GM21786 (cell line): ENCODE results near the gene MPDZ.

Experiments used
- ATAC-seq: cut with Tn5 transposase; IDR thresholded peaks from one replicate; pipeline ENCODE4 v1.9.1; 2021; ENCODE audit not compliant: unreplicated experiment

The MPDZ gene

GRCh38 chr9:13181652-13182051, 97.8 kb downstream of the MPDZ start:
- ATAC-seq: no peak

DNA sequence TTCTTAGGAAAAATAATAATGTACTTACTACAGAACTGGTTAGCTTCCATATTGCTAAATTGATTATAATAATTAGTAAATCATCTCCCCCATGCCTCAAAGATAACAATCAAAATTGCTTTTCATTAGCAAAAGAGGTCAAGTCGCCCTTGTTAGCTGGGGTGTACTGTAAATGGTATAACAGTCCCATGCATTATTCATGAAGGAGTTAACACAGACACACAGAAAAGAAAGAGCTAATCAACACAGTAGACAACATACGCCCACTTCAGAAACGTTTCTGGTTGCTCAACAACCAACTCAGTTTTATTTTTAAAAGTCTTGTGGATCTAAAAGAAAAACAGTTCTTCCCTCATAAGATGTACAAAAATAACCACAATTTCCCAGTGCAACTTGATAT, 100.2 kb downstream of the MPDZ start:
- no peak for ATAC-seq

GRCh38 chr9:13175732-13176131, 103.8 kb downstream of the MPDZ start:
- no peak for ATAC-seq

DNA sequence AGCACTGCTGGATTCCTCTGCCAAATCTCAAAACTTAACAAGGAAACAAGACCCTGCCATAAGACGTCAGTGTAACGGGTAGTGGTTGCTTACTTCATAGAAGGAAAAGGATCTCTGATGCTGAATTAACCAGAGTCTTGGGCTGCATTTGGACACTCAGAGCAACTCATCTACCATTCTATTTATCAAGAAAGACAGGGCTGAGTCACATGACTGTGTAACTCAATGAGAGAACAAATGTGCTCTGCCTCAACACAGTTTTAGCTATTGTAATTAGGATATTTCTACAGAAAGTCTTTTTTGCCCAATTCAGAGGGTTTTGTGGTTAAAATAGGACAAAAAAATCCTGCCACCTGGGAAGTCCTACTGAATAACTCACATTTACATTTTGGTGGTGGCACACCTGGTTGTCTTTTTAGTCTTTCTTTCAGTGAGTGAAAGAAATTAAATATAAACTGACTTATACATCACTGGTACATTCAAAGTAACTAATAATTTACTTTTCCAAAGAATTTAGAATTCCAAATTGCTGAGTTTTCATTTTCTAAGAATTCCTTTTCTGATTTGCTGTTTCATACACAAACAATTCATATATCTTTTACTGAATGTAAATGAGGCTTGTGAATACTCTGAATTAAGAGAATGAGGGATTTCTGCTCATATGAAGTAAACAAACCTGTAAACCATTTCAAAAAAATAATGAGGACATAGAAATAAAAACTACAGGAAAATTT, 104.4 kb downstream of the MPDZ start:
- no peak for ATAC-seq

DNA sequence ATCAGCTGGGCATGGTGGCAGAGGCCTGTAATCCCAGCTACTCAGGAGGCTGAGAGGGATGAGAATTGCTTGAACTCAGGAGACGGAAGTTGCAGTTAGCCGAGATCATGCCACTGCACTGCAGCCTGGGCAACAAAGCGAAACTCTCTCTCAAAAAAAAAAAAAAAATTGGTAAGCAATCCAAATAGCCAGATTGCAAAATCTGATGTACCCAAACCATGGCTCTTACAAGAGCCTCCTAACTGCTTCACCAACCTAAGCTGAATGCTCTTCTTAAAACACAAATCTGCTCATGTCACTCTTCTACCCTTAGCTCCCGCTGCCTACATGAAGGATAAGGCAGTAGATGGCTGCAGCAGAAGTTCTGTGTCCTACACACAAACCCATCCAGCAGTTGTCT, 105.9 kb downstream of the MPDZ start:
- ATAC-seq: no peak

DNA sequence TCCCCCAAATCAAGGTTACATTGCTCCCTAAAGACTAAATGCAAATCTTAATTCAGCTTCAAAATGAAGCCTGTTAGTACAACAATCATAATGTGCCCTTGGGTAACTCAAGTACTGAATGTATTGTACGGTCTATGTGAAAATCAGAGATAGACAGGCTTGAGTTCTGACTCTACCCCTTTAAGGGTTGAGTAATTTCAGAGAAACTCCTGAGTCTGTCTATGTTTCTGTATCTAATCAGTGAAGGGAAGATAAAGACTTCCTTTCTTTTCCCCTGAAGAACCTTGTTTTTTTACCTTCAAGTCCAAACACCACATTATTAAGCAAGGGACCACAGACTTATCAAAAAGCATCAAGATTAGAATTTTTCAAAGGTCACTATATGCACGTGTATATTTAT, 108.2 kb downstream of the MPDZ start:
- ATAC-seq: no peak

DNA sequence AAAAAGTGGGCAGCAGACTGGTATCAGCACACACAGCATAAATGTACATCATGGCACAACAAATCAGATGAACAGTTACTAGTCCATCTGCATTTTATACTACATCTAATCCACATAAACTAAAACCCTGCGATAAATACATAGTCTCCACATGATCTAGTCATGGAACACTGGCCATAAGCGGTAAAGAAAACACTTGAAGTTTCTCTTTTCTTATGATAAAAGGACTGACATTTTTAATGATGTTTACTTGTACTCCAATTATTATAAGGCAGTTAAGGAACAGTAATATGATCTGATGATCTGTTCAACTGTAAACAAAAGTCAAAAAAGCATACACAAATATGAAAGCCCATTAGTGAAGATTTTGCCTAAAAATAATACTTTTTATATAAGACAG, 112.5 kb downstream of the MPDZ start:
- no peak for ATAC-seq

- no peak for ATAC-seq
These were observed 113.5 kb downstream of the MPDZ start for GRCh38 chr9:13165956-13166355.

GRCh38 chr9:13165236-13165945, 114.1 kb downstream of the MPDZ start:
- no peak for ATAC-seq

GRCh38 chr9:13163946-13164345, 115.5 kb downstream of the MPDZ start:
- no peak for ATAC-seq

DNA sequence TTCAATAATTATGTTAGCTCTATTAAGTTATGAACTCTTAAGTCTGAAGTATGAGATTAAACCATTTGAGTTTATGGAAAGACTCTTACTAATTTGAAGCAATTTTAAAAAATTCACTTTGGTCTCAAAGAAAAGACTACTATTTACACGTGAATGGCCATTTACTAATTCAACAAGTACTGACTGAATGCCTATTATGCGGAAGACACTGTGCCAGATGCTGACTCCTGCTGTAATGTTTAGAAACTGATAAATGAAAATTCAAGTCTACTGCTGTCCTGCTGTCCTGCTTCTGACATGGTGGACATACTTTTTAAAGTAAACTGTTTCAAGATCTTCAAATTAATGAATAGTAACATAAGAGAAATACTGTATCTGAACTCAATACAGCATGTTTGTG, 116.2 kb downstream of the MPDZ start:
- ATAC-seq: no peak

- ATAC-seq: no peak
These were observed 119.4 kb downstream of the MPDZ start for GRCh38 chr9:13160051-13160450.

GRCh38 chr9:13158986-13159385, 120.5 kb downstream of the MPDZ start:
- no peak for ATAC-seq

- no peak for ATAC-seq
These were observed 128.0 kb downstream of the MPDZ start for GRCh38 chr9:13151489-13151888.

- ATAC-seq: no peak
These were observed 130.0 kb downstream of the MPDZ start for GRCh38 chr9:13149454-13149853.

DNA sequence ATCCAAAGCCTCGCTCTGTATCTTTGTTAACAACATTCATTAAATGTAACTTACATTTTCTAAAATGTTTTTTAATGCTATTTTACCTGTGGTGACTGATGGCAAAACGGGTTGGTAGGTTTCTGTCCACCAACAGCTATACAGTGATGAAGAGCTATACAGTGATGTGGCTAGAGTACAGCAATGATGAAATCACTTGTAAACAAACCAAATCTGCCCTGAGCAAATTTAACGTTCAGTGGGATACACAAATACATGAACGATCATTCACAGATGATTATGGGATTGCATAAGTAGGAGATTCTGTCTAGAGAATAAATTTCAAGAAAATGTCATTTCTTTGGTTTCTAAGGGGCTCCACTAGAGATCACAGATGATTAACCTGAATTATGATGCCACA, 132.7 kb downstream of the MPDZ start:
- no peak for ATAC-seq

DNA sequence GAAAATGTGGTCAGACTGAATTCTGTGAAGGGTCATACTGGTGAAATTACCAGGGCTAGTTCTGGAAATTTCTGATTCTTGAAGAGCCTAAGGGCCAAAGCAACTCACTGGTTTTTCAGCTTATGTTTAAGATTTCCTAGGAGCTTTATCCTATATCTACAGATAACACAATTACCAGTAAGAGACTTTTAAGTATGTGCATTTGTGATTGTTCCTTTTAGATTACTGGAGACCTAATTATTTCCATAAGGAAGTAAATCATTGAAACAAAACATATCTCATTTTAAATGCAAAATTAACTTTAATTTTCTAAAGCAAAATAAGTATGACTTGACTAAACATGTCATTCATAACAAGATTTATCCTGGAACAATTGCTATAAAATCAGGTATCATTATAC, 134.2 kb downstream of the MPDZ start:
- ATAC-seq: no peak

DNA sequence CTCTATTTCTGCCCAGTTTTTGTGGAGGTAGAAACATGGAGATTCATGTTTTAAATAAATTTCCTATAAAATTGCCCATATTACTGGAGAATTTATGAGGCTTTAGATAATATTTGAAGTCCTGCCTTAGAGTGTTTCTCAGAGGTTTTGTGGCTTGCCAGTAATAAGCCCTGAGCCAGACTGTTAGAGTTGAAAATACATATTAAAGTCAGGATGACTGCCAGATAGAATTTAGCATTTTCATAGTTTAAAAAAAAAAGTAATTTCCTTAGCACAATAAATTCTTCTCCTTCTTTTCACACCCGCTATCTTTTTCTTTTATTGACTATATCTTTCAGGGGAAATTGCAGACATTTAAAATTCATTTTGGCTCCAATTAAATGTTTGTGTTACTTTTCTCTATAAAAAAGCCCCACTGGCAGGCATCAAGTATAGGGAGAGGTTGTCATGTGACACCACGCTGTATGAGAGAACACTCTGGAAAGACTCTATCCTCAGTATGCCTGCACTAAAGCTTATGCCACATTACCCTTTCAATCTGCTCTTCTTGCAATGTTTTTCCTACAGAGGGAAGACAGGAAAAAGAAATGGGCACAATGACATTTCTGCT, 135.2 kb downstream of the MPDZ start:
- no peak for ATAC-seq

- no peak for ATAC-seq
These were observed 136.2 kb downstream of the MPDZ start for GRCh38 chr9:13143281-13143680.

DNA sequence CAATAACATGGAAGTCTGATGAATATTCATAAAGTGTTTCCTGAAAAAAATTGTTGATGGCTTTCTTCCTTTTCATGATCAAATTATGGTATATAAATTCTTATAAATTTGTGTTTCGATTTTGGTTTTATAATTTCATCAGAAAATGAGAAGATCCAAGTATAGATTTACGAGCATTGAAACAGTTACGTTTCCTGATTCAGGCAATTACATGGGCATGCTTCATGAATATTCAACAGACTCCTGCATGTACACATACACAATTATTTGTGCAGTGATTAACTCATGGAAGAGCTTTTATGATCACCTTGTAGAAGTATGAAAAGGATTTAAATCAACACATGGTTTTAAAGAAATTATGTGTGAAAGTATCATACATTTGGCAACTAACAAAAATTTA, 136.7 kb downstream of the MPDZ start:
- no peak for ATAC-seq

DNA sequence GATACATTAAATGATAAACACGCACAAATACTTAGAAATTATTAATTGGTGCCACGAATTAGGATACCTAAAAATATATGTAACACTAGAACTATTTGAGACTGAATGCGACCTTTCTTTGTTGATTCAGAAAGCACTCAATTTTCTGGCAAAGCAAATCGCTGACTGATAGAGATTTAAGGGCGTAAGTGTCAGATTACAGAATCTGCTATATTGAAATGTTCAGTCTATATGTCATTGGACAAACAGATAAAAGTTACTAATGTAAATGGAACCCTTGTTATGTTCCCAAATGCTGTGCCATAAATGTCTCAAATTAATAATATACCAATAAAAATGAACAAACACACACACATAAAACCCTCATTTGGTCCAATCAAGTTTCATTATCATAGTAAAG, 137.9 kb downstream of the MPDZ start:
- no peak for ATAC-seq

DNA sequence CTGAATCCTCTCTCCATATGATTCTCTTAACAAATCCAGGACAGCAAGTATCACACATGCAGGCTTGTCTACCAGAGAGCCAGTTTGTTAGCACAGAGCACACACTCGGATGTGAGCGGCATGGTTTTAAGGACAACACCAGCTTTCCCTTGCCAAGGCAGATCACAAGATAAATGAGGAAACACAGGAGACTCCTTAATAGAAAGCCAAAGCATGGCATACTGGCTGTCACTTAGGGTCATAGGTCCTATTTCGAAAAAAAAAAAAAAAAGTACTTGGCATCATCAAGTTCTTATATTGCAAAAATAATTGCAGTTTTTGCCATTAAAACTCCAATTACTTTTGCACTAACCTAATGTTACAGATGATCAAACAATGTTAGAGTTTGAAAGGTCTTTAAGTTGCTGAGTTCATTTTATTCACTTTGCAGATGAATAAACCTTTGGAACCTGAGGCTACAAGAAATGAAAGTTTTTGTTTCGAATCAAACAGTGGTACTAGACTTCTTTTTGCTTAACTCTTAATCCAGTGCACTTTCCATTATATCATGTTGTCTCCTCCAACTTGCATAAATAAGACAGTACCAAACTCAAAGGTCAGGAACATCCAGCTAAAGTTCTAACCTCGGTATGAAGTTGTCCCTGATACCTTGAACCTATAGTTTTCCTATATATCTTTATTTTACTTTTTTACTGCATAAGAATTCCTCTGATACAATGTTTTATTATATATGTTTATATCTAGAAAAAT, 138.5 kb downstream of the MPDZ start:
- no peak for ATAC-seq
